Measurements from ENCODE around the gene ASH1L.

The ASH1L gene

DNA sequence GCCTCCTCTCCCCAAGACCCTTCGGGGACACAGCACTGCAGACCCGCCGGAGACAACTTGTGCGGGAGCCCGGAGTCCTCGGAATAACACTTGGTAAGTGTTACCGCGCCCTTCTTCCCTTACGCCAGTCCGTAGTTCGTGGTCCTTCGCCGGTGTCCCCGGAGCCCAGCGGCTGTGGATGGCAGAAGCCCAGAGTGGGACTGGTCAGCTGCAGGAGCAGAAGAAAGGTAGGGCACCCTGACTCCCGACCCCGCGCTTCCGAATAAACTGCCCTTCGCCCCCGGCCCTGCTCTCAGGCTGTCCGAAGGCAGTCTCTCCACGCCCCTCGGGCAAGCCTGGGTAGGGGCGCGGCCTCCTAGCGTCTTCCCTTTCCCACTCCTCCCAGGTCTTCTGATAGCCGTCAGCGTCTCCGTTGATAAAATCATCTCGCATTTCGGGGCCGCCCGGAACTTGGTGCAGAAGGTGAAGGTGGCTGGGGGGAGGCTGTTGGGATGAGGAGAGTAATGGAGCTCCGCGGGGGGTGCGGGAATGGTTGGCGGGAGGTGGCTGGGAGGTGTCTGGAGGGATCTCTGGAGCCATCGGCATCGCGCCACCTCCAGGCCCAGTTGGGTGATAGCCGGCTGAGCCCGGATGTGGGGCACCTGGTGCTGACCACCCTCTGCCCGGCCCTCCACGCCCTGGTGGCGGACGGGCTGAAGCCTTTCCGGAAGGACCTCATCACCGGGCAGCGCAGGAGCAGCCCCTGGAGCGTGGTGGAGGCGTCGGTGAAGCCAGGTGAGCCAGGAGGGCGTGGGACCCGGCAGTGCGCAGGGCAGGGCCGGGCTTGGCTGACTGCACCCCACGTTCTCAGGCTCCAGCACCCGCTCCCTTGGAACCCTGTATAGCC is 237.6 kb downstream of the ASH1L start:
- peak overlapping the region; percentile 72 for H3K4me3 ChIP-seq (ENCODE audit: low read depth, low read length)
- peak; percentile 49 for DNase-seq (ENCODE audit: low read depth)
- TF ChIP-seq, protein P1, sequence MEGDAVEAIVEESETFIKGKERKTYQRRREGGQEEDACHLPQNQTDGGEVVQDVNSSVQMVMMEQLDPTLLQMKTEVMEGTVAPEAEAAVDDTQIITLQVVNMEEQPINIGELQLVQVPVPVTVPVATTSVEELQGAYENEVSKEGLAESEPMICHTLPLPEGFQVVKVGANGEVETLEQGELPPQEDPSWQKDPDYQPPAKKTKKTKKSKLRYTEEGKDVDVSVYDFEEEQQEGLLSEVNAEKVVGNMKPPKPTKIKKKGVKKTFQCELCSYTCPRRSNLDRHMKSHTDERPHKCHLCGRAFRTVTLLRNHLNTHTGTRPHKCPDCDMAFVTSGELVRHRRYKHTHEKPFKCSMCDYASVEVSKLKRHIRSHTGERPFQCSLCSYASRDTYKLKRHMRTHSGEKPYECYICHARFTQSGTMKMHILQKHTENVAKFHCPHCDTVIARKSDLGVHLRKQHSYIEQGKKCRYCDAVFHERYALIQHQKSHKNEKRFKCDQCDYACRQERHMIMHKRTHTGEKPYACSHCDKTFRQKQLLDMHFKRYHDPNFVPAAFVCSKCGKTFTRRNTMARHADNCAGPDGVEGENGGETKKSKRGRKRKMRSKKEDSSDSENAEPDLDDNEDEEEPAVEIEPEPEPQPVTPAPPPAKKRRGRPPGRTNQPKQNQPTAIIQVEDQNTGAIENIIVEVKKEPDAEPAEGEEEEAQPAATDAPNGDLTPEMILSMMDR (conservative IDR thresholded peaks at IDR 0.05; ENCODE audit: low read depth, low read length) = peak; percentile 60

DNA sequence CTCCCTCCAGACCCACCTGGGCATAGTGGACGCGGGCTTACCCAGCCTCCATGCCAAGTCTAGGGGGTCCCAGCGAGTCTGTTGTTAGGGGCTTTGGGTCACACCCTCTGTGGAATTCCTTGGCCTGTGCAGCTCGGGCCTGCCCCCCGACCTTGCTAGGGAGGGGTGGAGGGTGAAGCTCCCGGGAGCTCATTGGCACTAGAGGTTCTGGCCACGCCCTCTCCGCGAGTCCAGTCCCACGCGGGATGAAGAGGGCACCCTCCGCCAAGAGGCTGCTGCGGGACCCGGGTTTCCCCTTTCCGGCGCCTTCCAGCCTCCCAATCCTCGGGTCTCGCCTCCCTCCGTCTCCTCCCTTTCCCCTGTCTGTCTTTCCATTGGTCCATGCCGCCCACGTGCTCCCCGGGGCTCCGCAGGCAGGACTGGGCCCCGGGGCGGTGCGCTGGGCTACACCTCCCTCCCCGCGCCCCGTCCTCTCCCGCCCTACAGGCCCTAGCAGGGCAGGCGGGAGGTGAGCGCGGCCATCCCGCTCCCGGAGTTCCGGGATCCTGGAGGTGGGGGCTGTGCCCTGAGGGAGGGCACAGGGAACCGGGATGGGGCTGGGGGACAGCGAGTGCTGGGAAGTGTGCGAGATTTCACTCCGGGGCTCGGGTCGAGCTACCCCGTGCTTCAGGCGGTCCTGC is 238.4 kb downstream of the ASH1L start:
- peak; percentile 97 for DNase-seq (ENCODE audit: low read depth)
- peak overlapping the region; percentile 72 for H3K4me3 ChIP-seq (ENCODE audit: low read depth, low read length)
- TF ChIP-seq, protein P1 (conservative IDR thresholded peaks at IDR 0.05; ENCODE audit: low read depth, low read length) = no peak

DNA sequence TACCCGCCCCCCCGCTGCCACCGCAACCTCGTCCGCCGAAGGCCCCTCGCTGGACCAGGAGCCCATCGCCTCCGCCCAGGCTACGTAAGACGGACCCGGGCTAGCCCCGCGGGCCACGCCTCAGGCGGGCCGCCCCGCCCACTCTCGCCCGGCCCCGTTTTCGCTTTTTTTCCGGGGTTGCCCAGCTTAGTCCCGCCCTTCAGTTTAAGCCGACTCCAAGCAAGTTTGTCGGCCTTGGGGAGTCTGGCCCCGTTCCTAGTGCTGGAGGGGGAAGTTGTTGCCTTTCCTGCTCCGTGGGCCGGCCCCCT is 238.9 kb downstream of the ASH1L start:
- TF ChIP-seq, protein P1 (conservative IDR thresholded peaks at IDR 0.05; ENCODE audit: low read depth, low read length) = no peak
- peak overlapping the region; percentile 72 for H3K4me3 ChIP-seq (ENCODE audit: low read depth, low read length)
- DNase-seq (ENCODE audit: low read depth) = peak; percentile 94

DNA sequence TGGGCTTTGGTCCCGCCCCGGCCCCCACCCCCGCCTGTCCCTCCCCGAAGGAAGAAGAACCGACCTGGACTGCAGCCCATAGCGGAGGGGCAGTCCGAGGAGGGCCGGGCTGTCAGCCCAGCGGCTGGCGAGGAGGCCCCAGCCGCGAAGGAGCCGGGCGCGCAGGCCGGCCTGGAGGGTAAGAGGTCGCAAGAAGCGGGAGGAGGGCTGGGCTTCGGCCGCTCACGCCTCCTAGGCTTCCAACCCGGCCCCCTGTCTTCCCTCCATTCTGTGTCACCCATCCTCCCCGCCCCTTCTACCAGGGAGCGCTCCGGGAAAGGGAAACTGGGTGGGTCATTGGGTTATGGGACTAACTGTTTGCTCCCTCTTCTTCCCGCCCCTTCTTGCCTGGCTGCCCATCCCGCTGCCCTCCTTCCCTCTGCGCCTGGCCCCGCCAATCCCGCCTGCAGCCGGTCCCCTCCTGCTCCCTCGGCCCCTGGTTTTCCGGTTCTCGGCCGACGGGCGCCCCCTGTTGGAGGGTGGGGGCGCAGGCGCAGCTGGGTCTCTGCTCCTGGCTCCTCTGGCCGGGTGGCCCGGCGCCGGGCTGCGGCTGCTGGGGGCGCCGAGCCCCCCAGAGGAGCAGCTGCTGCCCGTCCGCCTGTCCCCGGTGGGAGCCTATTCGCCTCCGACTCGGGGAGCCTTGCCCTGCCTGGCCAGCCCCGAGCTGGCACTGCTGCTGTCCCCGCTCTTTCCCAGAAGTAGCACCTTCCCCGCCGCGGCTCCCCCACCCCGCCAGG is 239.5 kb downstream of the ASH1L start:
- H3K4me3 ChIP-seq (ENCODE audit: low read depth, low read length) = peak overlapping the region; percentile 72
- peak; percentile 92 for DNase-seq (ENCODE audit: low read depth)
- TF ChIP-seq, protein P1 (conservative IDR thresholded peaks at IDR 0.05; ENCODE audit: low read depth, low read length) = peak; percentile 77

DNA sequence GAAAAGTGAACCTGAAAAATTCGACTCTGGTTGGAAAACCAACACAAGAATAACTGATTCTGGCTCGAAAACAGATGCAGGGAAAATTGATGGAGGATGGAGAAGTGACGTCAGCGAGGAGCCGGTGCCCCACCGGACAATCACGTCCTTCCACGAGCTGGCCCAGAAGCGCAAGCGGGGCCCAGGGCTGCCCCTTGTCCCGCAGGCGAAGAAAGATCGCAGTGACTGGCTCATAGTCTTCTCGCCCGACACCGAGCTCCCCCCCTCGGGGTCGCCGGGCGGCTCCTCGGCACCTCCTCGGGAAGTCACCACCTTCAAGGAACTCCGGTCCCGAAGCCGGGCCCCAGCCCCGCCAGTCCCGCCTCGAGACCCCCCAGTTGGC is 240.0 kb downstream of the ASH1L start:
- TF ChIP-seq, protein P1 (conservative IDR thresholded peaks at IDR 0.05; ENCODE audit: low read depth, low read length) = no peak
- peak; percentile 33 for DNase-seq (ENCODE audit: low read depth)
- peak overlapping the region; percentile 72 for H3K4me3 ChIP-seq (ENCODE audit: low read depth, low read length)

DNA sequence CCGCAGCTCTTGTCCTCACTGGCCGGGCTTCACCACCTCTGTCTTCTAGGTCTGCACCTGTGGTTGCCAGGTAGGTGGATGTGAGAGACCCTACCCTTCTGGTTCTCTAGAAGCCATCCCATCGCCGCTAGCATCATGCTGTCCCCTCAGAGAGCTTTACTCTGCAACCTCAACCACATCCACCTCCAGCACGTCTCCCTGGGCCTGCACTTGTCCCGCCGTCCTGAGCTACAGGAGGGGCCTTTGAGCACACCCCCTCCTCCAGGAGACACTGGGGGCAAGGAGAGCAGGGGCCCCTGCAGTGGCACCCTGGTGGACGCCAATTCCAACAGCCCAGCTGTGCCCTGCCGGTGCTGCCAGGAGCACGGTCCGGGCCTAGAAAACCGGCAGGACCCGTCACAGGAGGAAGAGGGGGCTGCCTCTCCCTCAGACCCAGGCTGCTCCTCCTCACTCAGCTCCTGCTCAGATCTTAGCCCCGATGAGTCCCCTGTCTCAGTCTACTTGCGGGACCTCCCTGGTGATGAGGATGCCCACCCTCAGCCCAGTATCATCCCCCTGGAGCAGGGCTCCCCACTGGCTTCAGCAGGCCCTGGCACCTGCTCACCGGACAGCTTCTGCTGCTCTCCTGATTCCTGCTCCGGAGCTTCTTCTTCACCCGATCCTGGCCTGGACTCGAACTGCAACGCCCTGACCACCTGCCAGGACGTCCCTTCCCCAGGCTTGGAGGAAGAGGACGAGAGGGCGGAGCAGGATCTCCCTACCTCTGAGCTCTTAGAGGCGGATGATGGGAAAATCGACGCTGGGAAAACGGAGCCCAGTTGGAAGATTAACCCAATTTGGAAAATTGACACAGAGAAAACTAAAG is 240.7 kb downstream of the ASH1L start:
- no peak for DNase-seq (ENCODE audit: low read depth)
- TF ChIP-seq, protein P1 (conservative IDR thresholded peaks at IDR 0.05; ENCODE audit: low read depth, low read length) = no peak
- H3K4me3 ChIP-seq (ENCODE audit: low read depth, low read length) = peak overlapping the region; percentile 68

Data from choroid plexus epithelial cell (primary cell).